Neural progenitor cell (in vitro differentiated cells): Measurements from ENCODE around the gene ATG13.

Source experiments
- EZH2 ChIP-seq: fragments of 200-600 bp; sonication (generic); IDR thresholded peaks from 2 replicates; pipeline ENCODE4 v1.6.1; 2017; ENCODE audit warnings: antibody characterized with exemption, mild to moderate bottlenecking, moderate library complexity
- TF ChIP-seq, protein P1 (sequence below): fragments of 200-600 bp; sonication (generic); IDR thresholded peaks from 2 replicates; pipeline ENCODE4 v1.5.1; 2017; ENCODE audit warnings: antibody characterized with exemption, mild to moderate bottlenecking

DNA sequence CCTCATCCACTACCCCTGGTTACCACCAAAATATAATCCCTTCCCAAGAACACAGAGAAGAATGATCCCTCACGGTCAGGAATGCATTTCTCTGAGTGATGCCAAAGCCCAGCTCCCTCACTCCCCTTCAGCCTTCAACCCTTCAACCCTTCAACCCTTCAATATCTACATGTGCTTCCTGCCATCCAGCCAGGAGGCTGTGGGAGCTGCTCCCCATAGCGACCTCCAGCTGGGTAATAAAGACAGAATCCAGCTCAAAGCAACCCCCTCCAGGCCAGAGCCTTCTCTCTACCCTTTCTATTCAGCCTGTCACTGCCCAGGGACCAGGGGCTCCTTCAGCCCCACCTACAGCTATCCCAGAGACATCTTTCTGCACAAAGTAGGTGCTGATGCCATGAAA is 80.4 kb downstream of the ATG13 start:
- TF ChIP-seq, protein P1, sequence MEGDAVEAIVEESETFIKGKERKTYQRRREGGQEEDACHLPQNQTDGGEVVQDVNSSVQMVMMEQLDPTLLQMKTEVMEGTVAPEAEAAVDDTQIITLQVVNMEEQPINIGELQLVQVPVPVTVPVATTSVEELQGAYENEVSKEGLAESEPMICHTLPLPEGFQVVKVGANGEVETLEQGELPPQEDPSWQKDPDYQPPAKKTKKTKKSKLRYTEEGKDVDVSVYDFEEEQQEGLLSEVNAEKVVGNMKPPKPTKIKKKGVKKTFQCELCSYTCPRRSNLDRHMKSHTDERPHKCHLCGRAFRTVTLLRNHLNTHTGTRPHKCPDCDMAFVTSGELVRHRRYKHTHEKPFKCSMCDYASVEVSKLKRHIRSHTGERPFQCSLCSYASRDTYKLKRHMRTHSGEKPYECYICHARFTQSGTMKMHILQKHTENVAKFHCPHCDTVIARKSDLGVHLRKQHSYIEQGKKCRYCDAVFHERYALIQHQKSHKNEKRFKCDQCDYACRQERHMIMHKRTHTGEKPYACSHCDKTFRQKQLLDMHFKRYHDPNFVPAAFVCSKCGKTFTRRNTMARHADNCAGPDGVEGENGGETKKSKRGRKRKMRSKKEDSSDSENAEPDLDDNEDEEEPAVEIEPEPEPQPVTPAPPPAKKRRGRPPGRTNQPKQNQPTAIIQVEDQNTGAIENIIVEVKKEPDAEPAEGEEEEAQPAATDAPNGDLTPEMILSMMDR: no peak
- TF ChIP-seq EZH2: no peak
